ENCODE results near the gene RPS5. TPM values are rescaled to one million over a fixed set of nuclear protein-coding genes. Genes with fewer than 3 reads are reported as not detected.
A peak's percentile ranks its signal among the peaks of the same experiment; 100 is the strongest.
"Not testable (repeated sequence)": the region's sequence is repeated elsewhere in the genome, so short reads cannot be mapped to it uniquely, and the experiment has no call there.

The RPS5 gene
- total RNA-seq, 1 experiment from 2014 or later = 1,249 TPM

- no peaks in the 10 kb centered on the region for H3K9me3 ChIP-seq (ENCODE audit: low read depth, low read length, poor library complexity, severe bottlenecking)
- DNase-seq (ENCODE audit: low spot score) = no peak
- no peaks in the 10 kb centered on the region for H3K36me3 ChIP-seq (ENCODE audit: insufficient read depth, low read length, poor library complexity, severe bottlenecking)
- intact Hi-C loops (cut with micrococcal nuclease; ENCODE audit: unreplicated experiment) = no loop called here
- peaks cover 8% of the 10 kb centered on the region for H3K4me1 ChIP-seq (ENCODE audit: insufficient read depth, low read length, poor library complexity, severe bottlenecking)
- ChIA-PET POLR2A (ENCODE audit: low non-redundant PET) (no interaction called here), CTCF (no interaction called here)
- no peak overlapping the region for H3K27ac ChIP-seq (ENCODE audit: low read depth, low read length, poor library complexity, severe bottlenecking)
- TF ChIP-seq EZH2 (IDR thresholded peaks at IDR 0.05; ENCODE audit: borderline replicate concordance, low read depth, low read length, poor library complexity, severe bottlenecking) = no peak
- TF ChIP-seq CTCF (conservative IDR thresholded peaks at IDR 0.05; ENCODE audit: low read depth, low read length) = no peak
- no peaks in the 10 kb centered on the region for H3K27me3 ChIP-seq (replicated peaks; ENCODE audit: insufficient read depth, low read depth, low read length, poor library complexity)
- no peak overlapping the region for H3K4me3 ChIP-seq (ENCODE audit: low read depth, low read length, poor library complexity, severe bottlenecking)
- BruUV-seq (replicated peaks) = no TSS peak
Measured at GRCh38 chr19:58345558-58345957, 41.5 kb upstream of the RPS5 start.

GRCh38 chr19:58346961-58347929, 39.8 kb upstream of the RPS5 start:
- DNase-seq (ENCODE audit: low spot score) = peak; percentile 84
- peak overlapping the region; percentile 90 for H3K27ac ChIP-seq (ENCODE audit: low read depth, low read length, poor library complexity, severe bottlenecking)
- H3K27me3 ChIP-seq (replicated peaks; ENCODE audit: insufficient read depth, low read depth, low read length, poor library complexity) = no peaks in the 10 kb centered on the region
- TF ChIP-seq CTCF (conservative IDR thresholded peaks at IDR 0.05; ENCODE audit: low read depth, low read length) (no peak), EZH2 (IDR thresholded peaks at IDR 0.05; ENCODE audit: borderline replicate concordance, low read depth, low read length, poor library complexity, severe bottlenecking) (no peak)
- H3K36me3 ChIP-seq (ENCODE audit: insufficient read depth, low read length, poor library complexity, severe bottlenecking) = no peaks in the 10 kb centered on the region
- ChIA-PET POLR2A (ENCODE audit: low non-redundant PET) (interaction anchor here (0.5 to 1.3 kb wide), 3 partner anchors 9 to 860 kb away, joined by 4 to 10 read pairs (median 5); partner anchors contain the start of gene ZNF419), CTCF (interaction anchor here (0.6 to 1.4 kb wide), 2 partner anchors 15 to 23 kb away, joined by 3 read pairs; partner anchors contain the start of gene ZNF497)
- H3K4me1 ChIP-seq (ENCODE audit: insufficient read depth, low read length, poor library complexity, severe bottlenecking) = peaks cover 8% of the 10 kb centered on the region
- no peaks in the 10 kb centered on the region for H3K9me3 ChIP-seq (ENCODE audit: low read depth, low read length, poor library complexity, severe bottlenecking)
- BruUV-seq (replicated peaks) = TSS peak; percentile 58
- peak overlapping the region; percentile 89 for H3K4me3 ChIP-seq (ENCODE audit: low read depth, low read length, poor library complexity, severe bottlenecking)
- intact Hi-C loops (cut with micrococcal nuclease; ENCODE audit: unreplicated experiment) = no loop called here

DNA sequence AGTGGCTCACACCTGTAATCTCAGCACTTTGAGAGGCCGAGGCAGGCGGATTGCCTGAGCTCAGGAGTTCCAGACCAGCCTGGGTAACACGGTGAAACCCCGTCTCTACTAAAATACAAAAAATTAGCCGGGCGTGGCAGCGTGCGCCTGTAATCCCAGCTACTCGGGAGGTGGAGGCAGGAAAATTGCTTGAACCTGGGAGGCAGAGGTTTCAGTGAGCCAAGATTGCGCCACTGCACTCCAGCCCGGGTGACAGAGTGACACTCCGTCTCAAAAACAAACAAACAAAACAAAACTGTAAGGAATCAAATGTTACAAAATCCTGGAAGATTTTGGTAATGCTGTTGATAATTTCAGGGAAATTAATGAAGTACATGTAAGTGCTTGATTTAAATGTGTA, 39.0 kb upstream of the RPS5 start:
- POLR2A ChIA-PET (ENCODE audit: low non-redundant PET) = interaction anchor here (0.5 to 0.6 kb wide), 2 partner anchors 8 to 860 kb away, joined by 4 to 5 read pairs; partner anchors contain the start of gene ZNF419
- DNase-seq (ENCODE audit: low spot score); H3K27ac ChIP-seq (ENCODE audit: low read depth, low read length, poor library complexity, severe bottlenecking); BruUV-seq (replicated peaks); H3K9me3 ChIP-seq (ENCODE audit: low read depth, low read length, poor library complexity, severe bottlenecking); H3K4me1 ChIP-seq (ENCODE audit: insufficient read depth, low read length, poor library complexity, severe bottlenecking); H3K36me3 ChIP-seq (ENCODE audit: insufficient read depth, low read length, poor library complexity, severe bottlenecking); intact Hi-C loops (cut with micrococcal nuclease; ENCODE audit: unreplicated experiment); H3K27me3 ChIP-seq (replicated peaks; ENCODE audit: insufficient read depth, low read depth, low read length, poor library complexity): not testable (repeated sequence)
- CTCF ChIA-PET = interaction anchor here (0.6 to 1.4 kb wide), 3 partner anchors 14 to 24 kb away, joined by 3 read pairs; partner anchors contain the start of gene ZNF497
- H3K4me3 ChIP-seq (ENCODE audit: low read depth, low read length, poor library complexity, severe bottlenecking) = peak overlapping the region; percentile 89
